PC-9 (cell line): Measurements from ENCODE around the gene KRT36.

Experiments used
- EZH2 ChIP-seq: fragments of 200-600 bp; sonication (generic); IDR thresholded peaks from 2 replicates; pipeline ENCODE4 v1.8.0; 2017; ENCODE audit warnings: antibody characterized with exemption, low read depth
- TF ChIP-seq, protein P1 (sequence below): fragments of 200-600 bp; sonication (generic); conservative IDR thresholded peaks from 2 replicates; pipeline ENCODE4 v1.6.1; 2017; ENCODE audit warnings: mixed run types, antibody characterized with exemption, mild to moderate bottlenecking, moderate library complexity

DNA sequence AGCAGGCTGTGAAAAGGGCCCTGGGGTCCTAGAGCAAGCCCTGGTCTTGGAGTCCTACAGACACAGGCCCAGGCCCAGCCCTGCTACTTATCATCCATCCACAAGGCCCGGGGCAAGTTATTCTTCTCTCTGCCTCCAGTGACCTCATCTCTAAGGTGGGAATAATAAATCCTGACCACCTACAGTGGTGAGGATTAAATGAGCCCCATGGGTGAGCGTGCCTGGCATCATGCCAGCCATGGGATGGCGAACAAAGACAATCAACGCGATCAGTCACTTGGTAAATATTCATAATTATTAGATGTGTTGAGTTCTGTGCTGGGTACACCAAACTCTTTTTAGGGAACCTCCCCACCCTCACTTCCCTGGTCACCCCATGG is 23.4 kb upstream of the KRT36 start:
- TF ChIP-seq, protein P1, sequence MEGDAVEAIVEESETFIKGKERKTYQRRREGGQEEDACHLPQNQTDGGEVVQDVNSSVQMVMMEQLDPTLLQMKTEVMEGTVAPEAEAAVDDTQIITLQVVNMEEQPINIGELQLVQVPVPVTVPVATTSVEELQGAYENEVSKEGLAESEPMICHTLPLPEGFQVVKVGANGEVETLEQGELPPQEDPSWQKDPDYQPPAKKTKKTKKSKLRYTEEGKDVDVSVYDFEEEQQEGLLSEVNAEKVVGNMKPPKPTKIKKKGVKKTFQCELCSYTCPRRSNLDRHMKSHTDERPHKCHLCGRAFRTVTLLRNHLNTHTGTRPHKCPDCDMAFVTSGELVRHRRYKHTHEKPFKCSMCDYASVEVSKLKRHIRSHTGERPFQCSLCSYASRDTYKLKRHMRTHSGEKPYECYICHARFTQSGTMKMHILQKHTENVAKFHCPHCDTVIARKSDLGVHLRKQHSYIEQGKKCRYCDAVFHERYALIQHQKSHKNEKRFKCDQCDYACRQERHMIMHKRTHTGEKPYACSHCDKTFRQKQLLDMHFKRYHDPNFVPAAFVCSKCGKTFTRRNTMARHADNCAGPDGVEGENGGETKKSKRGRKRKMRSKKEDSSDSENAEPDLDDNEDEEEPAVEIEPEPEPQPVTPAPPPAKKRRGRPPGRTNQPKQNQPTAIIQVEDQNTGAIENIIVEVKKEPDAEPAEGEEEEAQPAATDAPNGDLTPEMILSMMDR: no peak
- no peak for TF ChIP-seq EZH2
